Measurements from ENCODE around the gene CAPZB.

DNA sequence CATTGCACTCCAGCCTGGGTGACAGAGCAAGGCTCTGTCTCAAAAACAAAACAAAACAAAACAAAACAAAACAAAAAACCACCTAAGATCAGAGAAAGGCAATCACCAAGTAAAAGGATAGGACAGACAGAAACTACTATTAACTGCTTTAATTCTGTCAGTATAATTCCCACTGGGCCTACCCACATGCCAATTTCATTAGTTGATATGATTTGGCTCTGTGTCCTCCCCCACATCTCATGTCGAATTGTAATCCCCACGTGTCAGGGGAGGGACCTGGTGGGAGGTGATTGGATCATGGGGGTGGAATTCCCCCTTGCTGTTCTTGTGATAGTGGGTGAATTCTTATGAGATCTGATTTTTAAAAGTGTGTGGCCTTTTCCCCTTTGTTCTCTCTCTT lies 27.2 kb upstream of the CAPZB start:
- TF ChIP-seq YY1 (IDR thresholded peaks at IDR 0.05; ENCODE audit: low read depth), result no peak
- TF ChIP-seq, protein P1, sequence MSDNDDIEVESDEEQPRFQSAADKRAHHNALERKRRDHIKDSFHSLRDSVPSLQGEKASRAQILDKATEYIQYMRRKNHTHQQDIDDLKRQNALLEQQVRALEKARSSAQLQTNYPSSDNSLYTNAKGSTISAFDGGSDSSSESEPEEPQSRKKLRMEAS (IDR thresholded peaks at IDR 0.05; ENCODE audit: low read depth), result no peak
- no peak for TF ChIP-seq SIN3A (IDR thresholded peaks at IDR 0.05; ENCODE audit: borderline replicate concordance, low read depth, low read length)

All from SK-N-SH (cell line).